Activated naive CD4-positive, alpha-beta T cell treated with anti-CD3 and anti-CD28 coated beads, Interleukin-2, amount 10 ng/mL, durations not matched to agents 7 days and 5 days (primary cell): ENCODE measurements around the gene SIPA1L3.

ENCODE experiments used
- CTCF ChIA-PET: fragments of 350-600 bp; sonication (Branson Sonifier 250); formaldehyde crosslinking; loops from one replicate; lab custom pipeline; 2021; ENCODE audit warnings: antibody characterized with exemption; lab: Charles Lee
- DNase-seq: peaks from one replicate; pipeline ENCODE4 v3.0.0-alpha.2; 2020
- H3K27ac Mint-ChIP-seq: one replicate; pipeline ENCODE4 v1.8.0; 2021; ENCODE audit warnings: mild to moderate bottlenecking, moderate library complexity, mixed read lengths
- H3K27me3 Mint-ChIP-seq: one replicate; pipeline ENCODE4 v1.8.0; 2021; ENCODE audit warnings: mild to moderate bottlenecking, mixed read lengths
- H3K36me3 Mint-ChIP-seq: one replicate; pipeline ENCODE4 v1.8.0; 2021; ENCODE audit warnings: mixed read lengths
- H3K4me1 Mint-ChIP-seq: one replicate; pipeline ENCODE4 v1.8.0; 2021; ENCODE audit warnings: mixed read lengths
- H3K4me3 Mint-ChIP-seq: one replicate; pipeline ENCODE4 v1.8.0; 2021; ENCODE audit warnings: mild to moderate bottlenecking, moderate library complexity, mixed read lengths
- H3K9me3 Mint-ChIP-seq: one replicate; pipeline ENCODE4 v1.8.0; 2021; ENCODE audit warnings: mixed read lengths

Gene SIPA1L3

DNA sequence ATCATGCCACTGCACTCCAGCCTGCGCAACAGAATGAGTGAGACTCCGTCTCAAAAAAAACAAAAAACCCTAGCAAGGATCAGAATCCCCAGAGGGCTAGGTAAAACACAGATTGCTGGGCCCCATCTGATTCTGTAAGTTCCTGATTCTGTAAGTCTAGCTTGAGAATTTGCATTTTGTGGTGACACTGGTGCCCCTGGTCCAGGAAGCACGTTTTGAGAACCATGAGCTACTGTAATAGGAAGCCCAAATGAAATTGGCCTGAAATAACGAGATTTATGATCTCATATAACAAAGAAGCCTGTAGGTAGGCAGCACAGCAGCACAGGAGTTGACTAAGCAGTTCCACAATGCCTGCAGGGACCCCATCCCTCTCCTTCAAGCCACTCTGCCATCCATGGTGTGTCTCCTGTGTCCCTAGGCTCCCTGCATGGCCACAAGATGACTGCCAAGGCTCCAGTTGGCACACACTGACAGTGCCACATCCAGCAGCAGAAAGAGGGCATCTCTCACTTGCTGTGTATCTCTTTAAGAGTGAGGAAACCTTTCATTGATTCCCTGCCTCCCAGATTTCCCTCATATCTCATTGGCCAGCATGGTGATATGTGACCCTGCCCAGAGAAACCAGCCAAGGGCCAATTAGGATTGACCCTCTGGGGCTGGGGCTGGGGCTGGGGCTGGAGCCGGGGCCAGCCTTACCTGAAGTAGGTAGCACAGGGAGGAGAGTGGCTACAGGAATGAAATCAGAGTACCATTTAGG lies 21.7 kb downstream of the SIPA1L3 start:
- no peak for DNase-seq
- H3K36me3 Mint-ChIP-seq, result peaks cover 8% of the 10 kb centered on the region
- H3K9me3 Mint-ChIP-seq, result no peaks in the 10 kb centered on the region
- no peak overlapping the region for H3K4me3 Mint-ChIP-seq
- no peak overlapping the region for H3K27ac Mint-ChIP-seq
- no peaks in the 10 kb centered on the region for H3K4me1 Mint-ChIP-seq
- H3K27me3 Mint-ChIP-seq, result no peaks in the 10 kb centered on the region
- CTCF ChIA-PET, result no interaction called here

DNA sequence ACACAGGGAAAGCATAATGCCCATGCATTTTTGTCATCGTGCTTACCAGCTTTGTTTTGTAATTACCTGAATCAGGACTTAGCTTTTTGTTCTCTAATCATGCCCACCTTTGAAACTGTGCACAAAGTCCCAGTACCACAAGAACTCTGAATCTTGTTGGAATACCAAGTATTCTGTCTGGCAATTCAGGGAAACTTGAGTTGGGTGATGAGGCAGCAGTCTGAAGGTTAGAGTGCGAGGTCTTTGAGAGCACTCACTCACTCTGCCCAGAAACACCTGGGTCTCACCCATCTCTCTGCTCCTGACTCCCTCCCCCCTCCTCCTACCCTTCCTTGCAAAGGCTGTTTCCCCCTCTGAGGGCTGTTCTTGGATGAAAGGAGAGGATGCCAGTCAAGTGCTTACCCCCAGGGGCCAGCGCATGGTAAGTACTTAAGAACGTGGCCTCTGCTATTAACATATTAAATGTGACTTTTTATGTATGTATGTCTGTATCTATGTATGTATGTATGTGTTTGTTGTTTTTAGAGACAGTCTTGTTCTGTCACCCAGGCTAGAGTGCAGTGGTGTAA lies 22.4 kb downstream of the SIPA1L3 start:
- Mint-ChIP-seq H3K27ac (no peak overlapping the region), H3K4me1 (no peaks in the 10 kb centered on the region), H3K27me3 (no peaks in the 10 kb centered on the region), H3K9me3 (peaks cover 1% of the 10 kb centered on the region), H3K36me3 (peaks cover 8% of the 10 kb centered on the region), H3K4me3 (no peak overlapping the region)
- CTCF ChIA-PET, result no interaction called here
- DNase-seq, result no peak

DNA sequence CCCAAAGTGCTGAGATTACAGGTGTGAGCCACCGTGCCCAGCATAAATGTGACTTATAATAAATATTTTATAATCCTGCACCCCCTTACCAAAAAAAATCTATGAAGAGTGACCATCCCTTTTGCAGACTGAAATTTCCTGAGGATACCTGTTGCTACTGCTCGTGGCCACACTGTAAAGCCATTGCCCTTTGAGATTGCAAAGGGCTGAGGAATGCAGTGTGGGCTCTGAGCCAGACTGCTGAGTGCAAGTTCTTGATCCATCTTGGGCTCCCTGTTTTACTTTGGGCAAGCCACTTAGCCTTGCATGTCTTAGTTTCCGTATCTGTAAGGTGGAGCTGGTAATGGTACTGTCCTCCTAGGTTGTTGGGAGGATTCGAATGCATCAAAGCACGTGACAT lies 23.4 kb downstream of the SIPA1L3 start:
- no peak overlapping the region for H3K27ac Mint-ChIP-seq

DNA sequence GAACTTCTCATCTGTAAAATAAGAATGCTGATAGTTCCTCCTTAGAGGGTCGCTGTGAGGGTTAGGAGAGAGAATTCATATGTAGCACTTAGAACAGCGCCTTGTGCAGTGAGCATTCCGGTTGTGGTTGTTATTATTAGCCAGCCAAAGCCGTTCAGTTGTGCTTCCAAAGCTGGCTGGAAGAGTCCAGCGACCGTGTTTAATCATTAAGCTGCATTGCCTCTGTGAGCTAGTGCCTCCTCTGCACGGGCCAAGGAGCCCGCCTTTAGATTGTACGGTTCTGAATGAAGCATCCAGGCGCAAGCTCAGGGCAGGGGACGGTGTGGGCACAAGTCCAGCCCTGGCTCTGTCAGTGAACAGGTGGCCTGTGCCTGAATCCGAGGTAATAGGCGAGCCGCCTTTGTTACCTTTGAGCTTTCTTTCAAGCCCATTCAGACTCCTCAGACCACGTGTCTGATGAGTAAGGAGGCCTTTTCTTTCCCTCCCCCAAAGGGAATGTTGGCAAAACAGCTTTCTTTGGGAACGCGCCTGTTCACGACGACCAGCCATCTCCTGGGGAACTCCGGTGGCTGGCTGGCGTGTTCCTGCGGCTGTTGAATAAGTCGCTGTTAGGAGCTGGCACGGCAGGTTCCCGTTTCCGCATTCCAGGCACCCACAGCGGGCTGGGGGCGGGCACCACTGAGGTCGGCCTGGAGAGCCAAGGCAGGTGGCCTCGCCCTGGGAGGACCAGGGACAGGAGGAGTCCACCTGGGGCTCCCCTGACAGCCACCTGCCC lies 25.1 kb downstream of the SIPA1L3 start:
- no peaks in the 10 kb centered on the region for H3K4me1 Mint-ChIP-seq
- H3K36me3 Mint-ChIP-seq, result peaks cover 8% of the 10 kb centered on the region
- no peak overlapping the region for H3K27ac Mint-ChIP-seq
- CTCF ChIA-PET, result interaction anchor here (0.9 to 1.0 kb wide), 2 partner anchors 14 to 29 kb away, joined by 3 read pairs; no protein-coding TSS in a partner anchor
- H3K4me3 Mint-ChIP-seq, result no peak overlapping the region
- H3K27me3 Mint-ChIP-seq, result no peaks in the 10 kb centered on the region
- peaks cover 21% of the 10 kb centered on the region for H3K9me3 Mint-ChIP-seq
- no peak for DNase-seq

More for the DNA sequence above, 23.4 kb downstream of the SIPA1L3 start:
- DNase-seq, result no peak
- CTCF ChIA-PET, result no interaction called here
- Mint-ChIP-seq H3K27me3 (no peaks in the 10 kb centered on the region), H3K36me3 (peaks cover 6% of the 10 kb centered on the region), H3K4me1 (no peaks in the 10 kb centered on the region), H3K4me3 (no peak overlapping the region), H3K9me3 (peaks cover 8% of the 10 kb centered on the region)

DNA sequence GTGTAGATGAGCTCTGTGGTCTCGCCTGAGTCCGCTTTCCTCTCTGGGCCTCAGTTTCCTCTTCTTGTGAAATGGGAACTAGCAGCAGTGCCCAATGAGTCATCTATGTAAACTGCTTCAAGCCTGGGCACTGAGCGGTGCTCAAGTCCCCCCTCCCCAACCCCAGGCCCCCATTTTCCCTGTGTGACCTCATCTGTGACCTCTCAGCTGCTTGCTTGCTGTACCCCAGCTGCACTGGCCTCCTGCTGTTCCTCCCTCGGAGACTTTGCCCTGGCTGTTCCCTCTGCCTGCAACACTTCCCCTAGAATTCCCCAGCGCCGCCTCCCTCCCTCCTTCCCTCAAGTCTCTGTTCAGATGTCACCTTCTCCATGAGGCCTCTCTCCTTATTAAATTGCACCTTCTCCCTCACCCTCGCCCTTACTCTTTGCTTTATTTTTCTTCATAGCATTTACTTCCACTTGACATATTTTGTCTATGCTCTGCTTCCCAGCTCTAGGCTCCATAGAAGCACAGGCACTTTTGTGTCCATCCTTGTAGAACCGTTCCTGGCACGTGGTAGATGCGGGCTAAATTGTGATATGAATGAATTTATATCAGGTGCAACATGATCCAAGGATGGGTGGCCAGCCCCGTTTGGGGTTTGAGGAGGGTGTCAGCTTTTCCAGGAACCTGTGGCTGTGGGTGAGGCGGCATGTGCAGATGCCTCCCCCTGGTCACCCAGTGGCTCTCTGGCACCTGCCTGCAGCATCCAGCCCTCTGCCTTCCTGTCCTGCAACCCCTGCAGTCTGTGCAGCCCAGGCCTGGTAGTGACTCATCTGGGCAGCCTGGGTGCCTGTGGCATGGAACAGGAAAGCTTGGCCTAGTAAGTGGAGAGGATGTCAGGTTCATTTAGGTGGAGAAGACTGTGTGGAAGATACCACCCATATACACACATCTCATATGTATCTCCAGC lies 26.3 kb downstream of the SIPA1L3 start:
- Mint-ChIP-seq H3K4me1 (peaks cover 3% of the 10 kb centered on the region), H3K4me3 (no peak overlapping the region), H3K27me3 (no peaks in the 10 kb centered on the region), H3K36me3 (peaks cover 8% of the 10 kb centered on the region), H3K27ac (no peak overlapping the region), H3K9me3 (peaks cover 21% of the 10 kb centered on the region)
- CTCF ChIA-PET, result no interaction called here
- no peak for DNase-seq

DNA sequence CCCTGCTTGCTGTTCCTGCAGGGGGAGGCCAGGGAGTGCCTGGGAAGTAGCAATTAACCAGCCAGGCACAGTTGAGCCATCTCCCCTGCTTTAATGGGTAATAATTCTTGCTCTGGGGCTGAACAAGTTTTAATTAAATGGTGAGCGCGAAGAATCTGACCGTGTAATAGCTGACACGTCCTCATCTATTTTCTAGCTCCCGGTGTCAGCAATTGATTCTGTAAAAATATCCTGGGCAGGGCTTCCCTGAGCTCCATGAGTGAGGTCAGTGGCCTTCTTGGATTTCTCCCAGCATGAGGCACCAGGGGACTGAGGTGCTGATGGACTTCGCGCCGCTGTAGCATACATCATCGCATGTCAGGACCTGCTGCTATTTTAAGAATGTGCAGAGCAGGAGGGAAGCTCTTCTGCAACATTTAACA lies 26.9 kb downstream of the SIPA1L3 start:
- Mint-ChIP-seq H3K27ac (no peak overlapping the region), H3K27me3 (no peaks in the 10 kb centered on the region), H3K36me3 (peaks cover 8% of the 10 kb centered on the region), H3K4me1 (peaks cover 4% of the 10 kb centered on the region), H3K4me3 (no peak overlapping the region), H3K9me3 (peaks cover 21% of the 10 kb centered on the region)
- no peak for DNase-seq
- CTCF ChIA-PET, result no interaction called here

DNA sequence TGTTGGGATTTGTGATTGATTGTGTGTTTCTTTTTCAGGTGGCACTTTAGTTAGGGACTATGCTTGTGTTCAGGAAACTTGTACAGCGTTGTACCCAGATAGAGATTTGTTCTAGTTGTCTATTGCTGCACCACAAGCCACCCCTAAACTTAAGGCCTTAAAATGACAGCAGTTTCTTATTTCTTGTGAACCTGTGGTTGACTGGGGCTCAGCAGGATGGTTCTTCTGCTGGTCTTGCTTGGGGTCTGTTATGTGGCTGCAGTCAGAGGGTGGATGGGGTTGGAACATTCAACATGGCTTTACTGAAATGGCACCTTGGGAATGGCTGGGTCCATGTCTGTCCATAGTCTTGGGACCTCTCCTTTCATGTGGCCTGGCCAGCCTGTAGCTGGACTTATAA lies 28.3 kb downstream of the SIPA1L3 start:
- no peak overlapping the region for H3K4me3 Mint-ChIP-seq
- CTCF ChIA-PET, result no interaction called here
- peaks cover 8% of the 10 kb centered on the region for H3K36me3 Mint-ChIP-seq
- no peak overlapping the region for H3K27ac Mint-ChIP-seq
- no peak for DNase-seq
- H3K27me3 Mint-ChIP-seq, result no peaks in the 10 kb centered on the region
- peaks cover 21% of the 10 kb centered on the region for H3K9me3 Mint-ChIP-seq
- peaks cover 4% of the 10 kb centered on the region for H3K4me1 Mint-ChIP-seq

DNA sequence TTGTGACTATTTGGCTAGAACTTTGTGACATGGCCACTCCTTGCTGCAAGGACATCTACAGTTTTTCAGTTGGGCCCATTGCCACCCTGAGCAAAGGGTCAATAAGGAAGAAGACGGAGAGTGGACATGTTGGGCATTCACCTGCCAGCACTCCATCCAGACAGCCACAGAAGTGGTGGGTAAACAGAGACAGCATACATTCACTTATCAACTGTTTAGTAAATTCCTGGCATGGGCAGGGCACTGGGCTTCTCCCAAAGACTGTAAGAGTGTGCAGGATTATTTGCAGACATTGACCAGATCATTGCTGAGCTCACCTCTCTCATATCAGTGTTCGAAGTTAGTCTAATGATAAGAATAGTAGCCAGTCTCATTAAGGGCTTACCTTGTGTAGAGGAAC lies 29.2 kb downstream of the SIPA1L3 start:
- H3K4me1 Mint-ChIP-seq, result peaks cover 4% of the 10 kb centered on the region
- no peak overlapping the region for H3K4me3 Mint-ChIP-seq
- CTCF ChIA-PET, result no interaction called here
- peaks cover 4% of the 10 kb centered on the region for H3K36me3 Mint-ChIP-seq
- H3K9me3 Mint-ChIP-seq, result peaks cover 21% of the 10 kb centered on the region
- H3K27ac Mint-ChIP-seq, result no peak overlapping the region
- no peak for DNase-seq
- no peaks in the 10 kb centered on the region for H3K27me3 Mint-ChIP-seq

DNA sequence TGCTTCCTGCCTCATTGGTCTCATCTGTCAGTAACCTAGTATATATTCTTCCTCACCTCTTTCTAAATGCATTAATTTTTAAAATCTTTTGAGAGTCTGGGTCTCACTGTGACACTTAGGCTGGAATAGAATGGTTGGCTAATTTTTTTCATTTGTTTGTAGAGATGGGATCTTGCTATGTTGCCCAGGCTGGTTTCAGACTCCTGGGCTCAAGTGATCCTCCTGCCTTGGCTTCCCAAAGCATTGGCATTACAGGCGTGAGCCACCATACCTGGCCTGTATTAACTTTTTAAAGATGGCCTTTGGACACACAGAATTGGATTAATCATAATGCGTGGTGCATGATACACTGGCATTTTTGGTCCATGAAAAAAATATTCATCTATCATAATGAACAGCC lies 29.9 kb downstream of the SIPA1L3 start:
- Mint-ChIP-seq H3K36me3 (peaks cover 3% of the 10 kb centered on the region), H3K9me3 (peaks cover 21% of the 10 kb centered on the region)
- CTCF ChIA-PET, result no interaction called here

DNA sequence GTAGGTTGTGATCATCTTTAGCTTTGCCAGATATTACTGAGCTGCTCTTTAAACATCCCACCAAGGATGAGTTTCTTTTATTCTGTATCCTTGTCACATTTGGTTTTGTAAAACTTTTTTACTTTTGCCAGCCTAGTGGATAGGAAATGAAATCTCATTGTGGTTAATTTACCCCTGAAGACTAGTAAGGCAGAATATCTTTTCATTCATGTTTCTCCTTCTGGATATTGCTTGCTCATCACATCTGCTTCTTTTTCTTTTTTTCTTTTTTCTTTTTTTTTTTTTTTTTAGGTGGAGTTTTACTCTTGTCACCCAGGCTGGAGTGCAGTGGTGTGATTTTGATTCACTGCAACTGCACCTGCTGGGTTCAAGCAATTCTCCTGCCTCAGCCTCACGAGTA lies 31.3 kb downstream of the SIPA1L3 start:
- Mint-ChIP-seq H3K36me3 (peaks cover 3% of the 10 kb centered on the region), H3K27ac (no peak overlapping the region), H3K4me1 (peaks cover 4% of the 10 kb centered on the region), H3K27me3 (no peaks in the 10 kb centered on the region), H3K9me3 (peaks cover 21% of the 10 kb centered on the region), H3K4me3 (no peak overlapping the region)
- no peak for DNase-seq
- CTCF ChIA-PET, result interaction anchor here (1.7 kb wide), 1 partner anchor 36 kb away, joined by 3 read pairs; no protein-coding TSS in a partner anchor

More for the DNA sequence above, 29.9 kb downstream of the SIPA1L3 start:
- Mint-ChIP-seq H3K4me3 (no peak overlapping the region), H3K27ac (no peak overlapping the region), H3K4me1 (peaks cover 4% of the 10 kb centered on the region), H3K27me3 (no peaks in the 10 kb centered on the region)
- no peak for DNase-seq

DNA sequence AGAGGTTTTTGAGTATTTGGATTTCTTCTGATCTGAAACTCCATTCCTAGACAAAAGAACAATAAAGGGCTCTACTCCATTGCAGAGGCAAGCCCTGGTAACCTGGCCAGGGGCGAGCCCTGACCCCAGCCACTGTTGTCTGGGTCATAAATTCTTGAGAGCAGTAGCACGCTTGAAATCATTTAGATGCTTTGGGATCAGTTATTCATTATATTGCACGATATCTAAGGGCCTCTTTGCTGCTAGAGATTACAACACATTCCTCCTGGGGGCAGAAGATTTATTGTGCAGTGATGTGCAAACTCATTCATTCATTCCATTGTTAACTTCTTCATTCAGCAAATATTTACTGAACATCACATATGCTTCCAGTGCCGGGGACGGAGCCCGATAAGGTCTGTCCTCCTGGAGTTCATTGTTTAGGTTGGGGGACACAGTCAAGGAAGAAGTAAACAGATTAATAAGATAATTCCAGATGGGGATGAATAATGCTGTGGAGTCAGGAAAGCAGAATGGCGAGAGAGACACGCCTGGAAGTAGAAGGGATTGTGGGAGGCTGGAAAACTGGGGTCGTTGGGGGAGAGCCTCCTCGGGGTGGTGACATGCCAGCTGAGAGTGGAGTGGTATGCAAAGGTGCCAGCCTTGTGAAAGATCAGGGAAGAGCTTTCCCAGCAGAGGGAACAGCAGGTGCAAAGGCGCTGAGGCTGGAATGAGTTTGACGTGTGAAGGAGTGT lies 34.9 kb downstream of the SIPA1L3 start:
- no peaks in the 10 kb centered on the region for H3K9me3 Mint-ChIP-seq
- no peaks in the 10 kb centered on the region for H3K27me3 Mint-ChIP-seq
- no peaks in the 10 kb centered on the region for H3K36me3 Mint-ChIP-seq
- no peak for DNase-seq
- CTCF ChIA-PET, result no interaction called here
- H3K27ac Mint-ChIP-seq, result no peak overlapping the region
- peaks cover 4% of the 10 kb centered on the region for H3K4me1 Mint-ChIP-seq
- H3K4me3 Mint-ChIP-seq, result no peak overlapping the region

DNA sequence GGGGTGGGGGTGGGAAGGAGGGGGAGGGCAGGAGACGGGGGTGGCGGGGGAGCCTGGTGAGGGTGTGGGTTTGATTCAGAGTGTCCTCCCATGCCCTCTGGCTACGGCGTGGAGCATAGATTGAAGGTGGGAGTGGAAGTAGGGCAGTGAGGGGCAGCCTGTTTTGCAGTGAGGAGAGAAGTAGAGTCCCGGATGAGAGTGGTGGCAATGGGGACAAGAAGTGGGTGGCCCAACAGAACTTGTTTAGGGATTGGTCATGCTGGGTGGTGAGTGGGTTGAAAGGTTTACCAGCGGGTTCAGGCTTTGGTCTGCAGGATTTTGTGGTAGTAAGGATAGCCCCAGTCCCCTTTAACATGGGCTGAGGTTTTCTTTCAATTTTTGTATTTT lies 35.5 kb downstream of the SIPA1L3 start:
- CTCF ChIA-PET, result no interaction called here
- Mint-ChIP-seq H3K4me3 (no peak overlapping the region), H3K27me3 (no peaks in the 10 kb centered on the region), H3K4me1 (peaks cover 4% of the 10 kb centered on the region), H3K36me3 (no peaks in the 10 kb centered on the region), H3K27ac (no peak overlapping the region), H3K9me3 (no peaks in the 10 kb centered on the region)
- DNase-seq, result no peak

DNA sequence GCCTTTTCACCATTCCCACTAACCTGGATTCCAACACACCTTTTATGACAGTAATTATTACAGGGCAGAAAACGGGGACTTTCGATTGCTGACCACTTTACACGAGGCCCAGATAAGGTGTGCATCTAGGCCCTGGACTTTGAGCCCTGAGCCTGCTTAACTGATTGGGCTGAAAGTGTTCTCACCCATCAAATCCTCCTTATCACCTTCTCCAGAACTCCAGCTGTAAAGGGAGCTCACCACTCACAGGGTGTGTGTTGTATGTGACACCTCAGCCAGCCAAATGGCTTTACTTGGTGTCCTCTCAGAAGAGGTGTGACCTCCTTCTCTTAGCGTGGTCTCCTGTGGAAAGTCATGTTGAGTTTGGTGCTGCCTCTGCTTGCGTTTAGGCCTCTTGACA lies 36.5 kb downstream of the SIPA1L3 start:
- CTCF ChIA-PET, result no interaction called here
- Mint-ChIP-seq H3K4me1 (no peaks in the 10 kb centered on the region), H3K36me3 (no peaks in the 10 kb centered on the region), H3K27me3 (no peaks in the 10 kb centered on the region), H3K4me3 (no peak overlapping the region), H3K9me3 (no peaks in the 10 kb centered on the region), H3K27ac (no peak overlapping the region)
- DNase-seq, result no peak
